Measurements from ENCODE around the gene ZNF799.
"Not testable (repeated sequence)": the region's sequence is repeated elsewhere in the genome, so short reads cannot be mapped to it uniquely, and the experiment has no call there.

ZNF799 gene

GRCh38 chr19:12400633-12401502 lies at the start of gene ZNF799:
TSS of gene ZNF799 (minus strand) at chr19:12401271. CDS start at chr19:12401070, 201 bp downstream.
- DNase-seq, result peak; percentile 89 to 93

GRCh38 chr19:12450844-12451243 lies 49.8 kb upstream of the ZNF799 start:
- no peak for DNase-seq

GRCh38 chr19:12448808-12449207 lies 47.7 kb upstream of the ZNF799 start:
- DNase-seq, result no peak

- DNase-seq, result peak; percentile 88 to 91
These were observed 39.7 kb upstream of the ZNF799 start, which contains the start of gene ZNF443 for GRCh38 chr19:12440541-12441316. TSS of gene ZNF443 (minus strand) at chr19:12441021. CDS start at chr19:12440914, 107 bp downstream.

GRCh38 chr19:12439686-12440540 lies 38.8 kb upstream of the ZNF799 start:
- DNase-seq, result peak in 1 of 2 donors; percentile 0

GRCh38 chr19:12430726-12431299 lies 29.7 kb upstream of the ZNF799 start:
- DNase-seq, result not testable (repeated sequence)

GRCh38 chr19:12425888-12426274 lies 24.8 kb upstream of the ZNF799 start:
- DNase-seq, result no peak

- DNase-seq, result no peak
These were observed 24.3 kb upstream of the ZNF799 start for GRCh38 chr19:12425236-12425887.

GRCh38 chr19:12417273-12417672 lies 16.2 kb upstream of the ZNF799 start:
- not testable (repeated sequence) for DNase-seq

- DNase-seq, result no peak
These were observed 10.8 kb upstream of the ZNF799 start for GRCh38 chr19:12411893-12412292.

GRCh38 chr19:12399901-12400632 lies 1.0 kb downstream of the ZNF799 start:
- DNase-seq, result not testable (repeated sequence)

- not testable (repeated sequence) for DNase-seq
These were observed 9.9 kb downstream of the ZNF799 start for GRCh38 chr19:12391148-12391547.

GRCh38 chr19:12386365-12386764 lies 14.7 kb downstream of the ZNF799 start:
- DNase-seq, result not testable (repeated sequence)

GRCh38 chr19:12380444-12380737 lies 20.7 kb downstream of the ZNF799 start:
- no peak for DNase-seq

- no peak for DNase-seq
These were observed 21.2 kb downstream of the ZNF799 start for GRCh38 chr19:12379732-12380443.

- no peak for DNase-seq
These were observed 27.0 kb downstream of the ZNF799 start for GRCh38 chr19:12374026-12374425.

GRCh38 chr19:12365236-12366162 lies 35.6 kb downstream of the ZNF799 start, which contains the start of gene ZNF442:
TSS of gene ZNF442 (minus strand) at chr19:12365683. CDS start at chr19:12363631, 2,052 bp downstream.
- DNase-seq, result peak; percentile 64 to 95

GRCh38 chr19:12364391-12365235 lies 36.5 kb downstream of the ZNF799 start:
- DNase-seq, result peak in 1 of 2 donors; percentile 38
